ES-I3 (cell line): ENCODE results near the gene CADM2.
"Not testable (repeated sequence)": the region's sequence is repeated elsewhere in the genome, so short reads cannot be mapped to it uniquely, and the experiment has no call there.

Experiments
- H3K36me3 ChIP-seq: 2 replicates; pipeline ENCODE4 v1.6.1; 2013; ENCODE audit warnings: mild to moderate bottlenecking, low read length, control low read depth, moderate library complexity; ENCODE audit not compliant: insufficient read depth
- H3K4me1 ChIP-seq: 2 replicates; pipeline ENCODE4 v1.6.1; 2013; ENCODE audit warnings: mild to moderate bottlenecking, control low read depth, low read length; ENCODE audit not compliant: insufficient read depth
- H3K9ac ChIP-seq: 2 replicates; pipeline ENCODE4 v1.6.1; 2013; ENCODE audit warnings: low read depth, mild to moderate bottlenecking, low read length, moderate library complexity
- H3K9me3 ChIP-seq: 2 replicates; pipeline ENCODE4 v1.6.1; 2013; ENCODE audit warnings: mild to moderate bottlenecking, low read length, moderate library complexity; ENCODE audit not compliant: control insufficient read depth, insufficient read depth

The CADM2 gene

DNA sequence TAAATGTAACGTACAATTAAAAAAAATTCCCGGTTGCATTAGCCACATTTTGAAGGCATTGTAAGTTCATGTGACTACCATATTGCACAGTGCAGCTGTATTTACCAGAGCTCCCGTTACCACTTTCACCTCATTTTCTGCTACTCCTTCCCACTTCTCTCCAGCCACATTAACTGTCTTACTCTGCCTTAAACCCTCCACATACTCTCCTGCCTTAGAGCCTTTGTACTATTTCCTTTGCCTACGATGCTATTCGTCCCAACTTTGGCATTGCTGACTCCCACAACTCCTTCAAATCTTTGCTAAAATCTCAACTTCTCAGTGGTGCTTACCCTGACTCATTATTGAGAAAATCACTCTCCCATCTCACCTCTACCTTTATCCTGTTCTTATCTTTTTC, 115.2 kb downstream of the CADM2 start:
- H3K9ac ChIP-seq, result no peak overlapping the region
- H3K9me3 ChIP-seq, result no peaks in the 10 kb centered on the region
- H3K36me3 ChIP-seq, result no peaks in the 10 kb centered on the region
- H3K4me1 ChIP-seq, result no peaks in the 10 kb centered on the region

DNA sequence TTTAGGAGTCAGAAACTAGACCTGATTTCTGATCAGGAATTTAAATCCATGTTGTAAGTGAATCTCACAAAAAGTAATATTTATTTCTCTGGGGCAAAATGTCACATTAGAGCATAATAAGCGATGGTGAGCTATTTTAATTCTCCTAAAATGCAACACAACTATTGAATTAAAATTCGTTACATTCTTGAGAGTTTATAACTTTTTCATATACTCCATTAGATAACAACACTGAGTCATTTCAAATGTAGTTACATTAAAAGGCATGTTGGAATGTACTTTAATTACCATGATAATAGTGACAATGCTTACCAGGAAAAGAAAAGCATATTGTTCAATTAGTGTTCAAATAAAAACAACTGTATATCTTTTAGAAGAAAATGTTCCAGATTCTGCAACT, 116.9 kb downstream of the CADM2 start:
- no peak overlapping the region for H3K9ac ChIP-seq

DNA sequence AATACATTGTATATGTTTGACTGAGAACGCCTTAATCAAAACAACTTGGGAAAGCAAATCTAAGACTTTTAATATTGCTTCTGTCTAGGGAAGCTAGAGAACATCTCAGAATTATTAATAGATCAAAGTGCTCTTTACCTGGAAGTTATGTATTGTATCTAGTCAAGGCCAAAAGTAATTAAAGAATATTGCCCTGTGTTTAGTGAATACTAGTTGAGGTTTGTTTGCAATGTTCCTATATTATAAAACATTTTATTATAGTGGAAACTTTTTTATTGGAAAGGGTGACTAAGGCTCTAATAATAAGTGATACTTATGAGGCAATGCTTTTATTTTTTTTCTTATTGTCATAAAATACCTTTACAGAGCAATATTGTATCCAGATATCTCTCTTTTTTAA, 118.2 kb downstream of the CADM2 start:
- Histone ChIP-seq H3K4me1 (peaks cover 6% of the 10 kb centered on the region; the same call in 1 of the 2 replicates), H3K9me3 (no peaks in the 10 kb centered on the region), H3K36me3 (no peaks in the 10 kb centered on the region), H3K9ac (no peak overlapping the region)

More for the DNA sequence above, 116.9 kb downstream of the CADM2 start:
- Histone ChIP-seq H3K9me3 (no peaks in the 10 kb centered on the region), H3K4me1 (no peaks in the 10 kb centered on the region), H3K36me3 (no peaks in the 10 kb centered on the region)

DNA sequence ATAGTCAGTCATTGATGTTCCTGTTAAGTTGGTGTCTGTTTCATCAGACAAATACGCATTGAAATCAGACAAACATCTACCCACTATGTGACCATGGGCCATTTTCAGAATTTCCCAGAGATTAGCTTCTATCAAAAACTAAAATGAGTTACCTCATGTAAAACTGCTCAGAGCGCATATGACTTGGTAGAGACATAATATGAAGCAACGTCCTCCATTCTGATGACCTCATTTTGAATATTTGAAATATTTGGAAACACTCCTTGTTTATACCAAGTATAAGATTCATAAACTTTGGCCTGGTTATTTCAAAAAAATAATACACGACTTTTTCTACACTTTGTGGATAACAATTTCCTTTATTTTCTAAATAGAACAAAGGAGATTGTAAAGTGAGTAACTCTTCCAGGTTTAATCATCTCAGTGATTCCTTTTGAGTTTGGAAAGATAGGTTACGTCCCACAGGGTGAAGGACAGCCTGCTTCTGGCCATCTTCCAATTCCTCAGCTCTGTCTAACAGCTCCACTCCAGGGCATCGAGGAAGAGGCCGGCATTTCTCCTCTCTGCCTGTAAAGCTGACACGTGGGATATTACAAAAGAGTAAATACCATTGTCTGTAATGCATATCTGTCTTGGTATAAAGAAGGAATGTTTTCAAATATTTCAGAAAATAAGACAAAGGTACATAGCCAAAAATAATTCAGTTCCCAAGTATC, 122.6 kb downstream of the CADM2 start:
- H3K9me3 ChIP-seq, result no peaks in the 10 kb centered on the region
- H3K36me3 ChIP-seq, result no peaks in the 10 kb centered on the region
- peaks cover 6% of the 10 kb centered on the region; the same call in 1 of the 2 replicates for H3K4me1 ChIP-seq
- H3K9ac ChIP-seq, result no peak overlapping the region

DNA sequence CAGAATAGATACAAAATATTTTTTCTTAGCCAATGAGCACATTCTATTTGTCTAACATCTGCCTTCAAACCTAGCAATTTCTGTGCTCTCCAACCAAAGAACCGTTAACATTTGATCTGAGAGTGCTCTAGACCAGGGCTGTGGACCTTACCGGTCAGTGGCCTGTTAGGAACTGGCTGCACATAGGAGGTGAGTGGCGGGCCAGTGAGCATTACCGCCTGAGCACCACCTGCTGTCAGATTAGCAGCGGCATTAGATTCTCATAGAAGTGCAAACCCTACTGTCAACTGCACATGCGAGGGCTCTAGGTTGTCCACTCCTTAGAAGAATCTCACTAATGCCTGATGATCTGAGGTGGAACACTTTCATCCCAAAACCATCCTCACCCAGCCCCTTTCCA, 131.7 kb downstream of the CADM2 start:
- no peaks in the 10 kb centered on the region for H3K9me3 ChIP-seq
- H3K4me1 ChIP-seq, result no peaks in the 10 kb centered on the region
- no peaks in the 10 kb centered on the region for H3K36me3 ChIP-seq
- H3K9ac ChIP-seq, result no peak overlapping the region

DNA sequence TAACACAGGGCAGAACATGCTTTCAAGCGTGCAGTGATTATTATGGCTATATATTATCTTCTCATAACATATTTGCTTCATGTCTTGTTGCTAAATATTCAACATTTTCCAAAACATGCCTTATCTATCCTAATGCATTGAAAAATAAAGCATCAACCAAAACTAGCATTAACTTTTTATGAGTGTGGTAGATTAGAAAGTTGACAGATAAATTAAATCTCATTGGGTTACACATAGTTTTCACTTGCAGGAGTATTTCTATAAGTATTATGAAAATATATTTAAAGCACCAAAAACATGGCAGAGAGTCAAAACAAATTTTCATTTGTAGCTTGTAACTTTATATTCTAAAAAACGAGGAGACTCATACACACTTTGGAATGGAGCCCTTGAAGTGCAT, 141.5 kb downstream of the CADM2 start:
- Histone ChIP-seq H3K9ac (no peak overlapping the region), H3K4me1 (no peaks in the 10 kb centered on the region), H3K36me3 (no peaks in the 10 kb centered on the region), H3K9me3 (no peaks in the 10 kb centered on the region)

DNA sequence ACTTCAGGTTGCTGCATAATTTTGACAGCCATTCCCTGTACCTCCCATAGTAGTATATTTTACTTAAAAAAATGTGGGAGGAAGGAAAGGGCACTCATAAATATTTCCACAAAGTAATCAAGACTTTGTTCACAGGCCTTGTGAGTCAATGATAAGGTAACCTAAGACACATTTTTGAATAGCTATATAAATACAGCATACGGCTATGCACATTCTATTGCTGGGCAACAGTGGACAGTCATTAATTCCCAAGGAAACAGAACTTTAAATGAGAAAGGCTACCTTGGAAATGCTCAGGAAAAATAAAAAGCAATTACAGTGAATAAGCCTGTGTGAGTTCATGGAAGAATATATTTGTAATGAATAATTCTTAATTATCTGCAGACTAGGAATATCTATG, 144.0 kb downstream of the CADM2 start:
- no peaks in the 10 kb centered on the region for H3K9me3 ChIP-seq

DNA sequence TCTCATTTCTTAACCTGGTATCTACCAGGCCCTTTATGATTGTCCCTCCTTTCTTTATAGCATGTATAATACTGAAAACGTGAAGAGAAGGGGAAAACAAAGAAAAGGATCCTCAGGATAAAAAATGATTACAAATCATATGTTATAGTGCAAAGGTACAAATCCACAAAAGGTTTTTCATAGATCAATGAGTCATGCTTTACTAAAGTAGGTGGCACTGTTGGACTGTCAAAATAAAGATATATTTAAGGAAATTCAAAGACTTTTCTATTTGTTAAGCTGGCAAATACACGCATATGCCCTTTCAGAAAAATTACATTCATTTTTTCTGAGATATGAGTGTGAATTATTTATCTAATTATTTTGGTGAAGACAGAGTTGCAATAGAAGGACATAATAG, 151.6 kb downstream of the CADM2 start:
- H3K9ac ChIP-seq, result no peak overlapping the region
- H3K4me1 ChIP-seq, result no peaks in the 10 kb centered on the region
- H3K36me3 ChIP-seq, result no peaks in the 10 kb centered on the region
- no peaks in the 10 kb centered on the region for H3K9me3 ChIP-seq

More for the DNA sequence above, 144.0 kb downstream of the CADM2 start:
- Histone ChIP-seq H3K36me3 (no peaks in the 10 kb centered on the region), H3K9ac (no peak overlapping the region), H3K4me1 (no peaks in the 10 kb centered on the region)

DNA sequence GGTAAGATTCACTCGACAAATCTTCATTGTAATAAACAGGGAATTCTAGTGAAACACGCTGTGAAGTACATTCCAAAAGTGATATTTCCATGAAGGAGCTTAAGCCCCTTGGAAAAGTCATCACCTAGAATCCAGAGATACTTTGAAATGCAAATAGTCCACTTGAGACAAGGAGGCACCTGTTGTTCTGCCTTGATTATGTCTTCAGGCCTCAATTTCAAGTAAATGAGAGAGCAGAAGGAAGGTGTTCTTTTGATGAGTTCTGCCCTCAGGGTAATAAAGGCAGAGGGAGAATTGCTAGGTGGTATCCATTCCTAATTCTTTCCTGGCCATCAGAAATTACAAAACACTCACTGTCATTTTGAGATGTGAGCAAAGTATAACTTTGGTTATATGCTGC, 162.1 kb downstream of the CADM2 start:
- Histone ChIP-seq H3K4me1 (no peaks in the 10 kb centered on the region; the same call in 1 of the 2 replicates), H3K36me3 (no peaks in the 10 kb centered on the region), H3K9ac (no peak overlapping the region), H3K9me3 (no peaks in the 10 kb centered on the region)

DNA sequence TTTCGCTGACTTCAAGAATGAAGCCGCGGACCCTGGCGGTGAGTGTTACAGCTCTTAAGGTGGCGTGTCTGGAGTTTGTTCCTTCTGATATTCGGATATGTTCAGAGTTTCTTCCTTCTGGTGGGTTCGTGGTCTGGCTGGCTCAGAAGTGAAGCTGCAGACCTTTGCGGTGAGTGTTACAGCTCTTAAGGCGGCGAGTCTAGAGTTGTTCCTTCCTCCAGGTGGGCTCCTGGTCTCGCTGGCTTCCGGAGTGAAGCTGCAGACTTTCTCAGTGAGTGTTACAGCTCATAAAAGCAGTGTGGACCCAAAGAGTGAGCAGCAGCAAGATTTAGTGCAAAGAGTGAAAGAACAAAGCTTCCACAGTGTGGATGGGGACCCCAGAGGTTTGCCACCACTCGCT, 174.1 kb downstream of the CADM2 start:
- H3K9me3 ChIP-seq, H3K9ac ChIP-seq, H3K36me3 ChIP-seq, H3K4me1 ChIP-seq: not testable (repeated sequence)

DNA sequence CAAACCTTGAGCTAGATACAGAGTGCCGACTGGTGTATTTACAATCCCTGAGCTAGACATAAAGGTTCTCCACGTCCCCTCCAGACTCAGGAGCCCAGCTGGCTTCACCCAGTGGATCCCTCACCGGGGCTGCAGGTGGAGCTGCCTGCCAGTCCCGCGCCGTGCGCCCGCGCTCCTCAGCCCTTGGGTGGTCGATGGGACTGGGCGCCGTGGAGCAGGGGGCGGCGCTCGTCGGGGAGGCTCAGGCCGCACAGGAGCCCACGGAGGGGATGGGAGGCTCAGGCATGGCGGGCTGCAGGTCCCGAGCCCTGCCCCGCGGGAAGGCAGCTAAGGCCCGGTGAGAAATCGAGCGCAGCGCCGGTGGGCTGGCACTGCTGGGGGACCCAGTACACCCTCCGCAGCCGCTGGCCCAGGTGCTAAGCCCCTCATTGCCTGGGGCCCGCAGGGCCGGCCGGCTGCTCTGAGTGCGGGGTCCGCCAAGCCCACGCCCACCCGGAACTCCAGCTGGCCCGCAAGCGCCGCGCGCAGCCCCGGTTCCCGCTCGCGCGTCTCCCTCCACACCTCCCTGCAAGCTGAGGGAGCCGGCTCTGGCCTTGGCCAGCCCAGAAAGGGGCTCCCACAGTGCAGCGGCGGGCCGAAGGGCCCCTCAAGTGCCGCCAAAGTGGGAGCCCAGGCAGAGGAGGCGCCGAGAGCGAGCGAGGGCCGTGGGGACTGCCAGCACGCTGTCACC, 175.1 kb downstream of the CADM2 start:
- H3K36me3 ChIP-seq, H3K9ac ChIP-seq, H3K4me1 ChIP-seq, H3K9me3 ChIP-seq: not testable (repeated sequence)

DNA sequence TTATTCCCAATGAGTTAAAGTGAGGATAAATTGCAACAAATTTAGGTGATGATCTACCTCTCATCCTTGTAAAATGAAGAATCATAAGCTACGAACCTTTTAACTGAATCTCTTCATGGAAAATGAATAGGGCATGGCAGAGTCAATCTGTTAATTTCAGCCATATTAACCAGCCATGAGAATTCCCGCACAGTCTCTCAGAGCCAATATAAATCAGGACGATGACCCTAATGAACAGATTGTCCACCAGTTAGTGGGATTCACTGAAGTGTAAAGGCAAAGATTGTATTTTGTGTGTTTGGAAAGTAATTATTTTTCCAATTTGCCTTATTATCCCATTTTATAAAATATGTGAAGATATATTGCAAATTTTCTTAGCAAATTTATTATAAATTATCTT, 183.8 kb downstream of the CADM2 start:
- H3K9ac ChIP-seq, result no peak overlapping the region
- no peaks in the 10 kb centered on the region for H3K9me3 ChIP-seq
- H3K4me1 ChIP-seq, result no peaks in the 10 kb centered on the region
- H3K36me3 ChIP-seq, result no peaks in the 10 kb centered on the region

DNA sequence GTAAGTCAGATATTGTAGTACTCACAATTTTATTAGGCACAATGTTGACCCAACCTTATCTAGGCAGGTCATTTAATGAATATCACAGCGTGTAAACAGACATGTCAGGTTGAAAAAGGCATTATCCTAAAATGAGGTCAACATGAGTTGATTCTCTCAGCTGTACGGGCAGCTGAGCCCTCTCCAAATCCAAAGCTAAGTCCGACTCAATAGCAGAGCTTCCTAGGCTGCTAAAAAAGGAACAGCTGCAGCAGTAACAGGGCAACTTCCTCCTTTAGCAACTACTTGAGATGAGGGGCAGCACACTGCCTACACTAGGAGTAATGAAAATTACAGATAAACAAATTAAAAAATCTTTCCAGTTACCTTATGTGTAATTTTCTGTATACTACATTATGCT, 189.2 kb downstream of the CADM2 start:
- Histone ChIP-seq H3K36me3 (no peaks in the 10 kb centered on the region), H3K9me3 (no peaks in the 10 kb centered on the region), H3K9ac (no peak overlapping the region)

DNA sequence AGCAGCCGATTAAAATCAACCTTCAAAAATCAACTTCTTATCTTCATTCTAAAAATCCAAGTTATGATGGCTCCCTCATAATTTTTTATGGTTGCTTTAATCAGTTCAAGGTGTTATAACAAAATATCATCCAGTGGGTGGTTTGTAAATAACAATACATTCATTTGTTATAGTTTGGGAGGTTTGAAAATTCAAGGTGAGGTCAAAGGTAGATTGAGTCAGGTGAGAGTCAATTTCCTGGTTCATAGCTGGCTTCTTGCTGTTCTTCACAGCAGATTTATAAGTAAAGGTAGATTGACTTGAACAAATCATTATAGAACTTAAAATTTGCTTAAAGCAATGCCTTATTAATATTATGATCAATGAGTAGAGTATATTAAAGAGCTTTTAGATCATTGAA, 192.8 kb downstream of the CADM2 start:
- Histone ChIP-seq H3K9me3 (no peaks in the 10 kb centered on the region), H3K9ac (no peak overlapping the region), H3K4me1 (no peaks in the 10 kb centered on the region), H3K36me3 (no peaks in the 10 kb centered on the region)

More for the DNA sequence above, 189.2 kb downstream of the CADM2 start:
- no peaks in the 10 kb centered on the region for H3K4me1 ChIP-seq

DNA sequence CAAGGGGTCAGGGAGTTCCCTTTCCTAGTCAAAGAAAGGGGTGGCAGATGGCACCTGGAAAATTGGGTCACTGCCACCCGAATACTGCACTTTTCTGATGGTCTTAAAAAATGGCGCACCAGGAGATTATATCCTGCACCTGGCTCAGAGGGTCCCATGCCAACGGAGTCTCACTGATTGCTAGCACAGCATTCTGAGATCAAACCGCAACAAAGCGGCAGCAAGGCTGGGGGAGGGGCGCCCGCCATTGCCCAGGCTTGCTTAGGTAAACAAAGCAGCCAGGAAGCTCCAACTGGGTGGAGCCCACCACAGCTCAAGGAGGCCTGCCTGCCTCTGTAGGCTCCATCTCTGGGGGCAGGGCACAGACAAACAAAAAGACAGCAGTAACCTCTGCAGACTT, 194.5 kb downstream of the CADM2 start:
- H3K36me3 ChIP-seq, H3K9me3 ChIP-seq, H3K9ac ChIP-seq, H3K4me1 ChIP-seq: not testable (repeated sequence)
